Stimulated activated CD4-positive, alpha-beta T cell treated with anti-CD3 and anti-CD28 coated beads, Interleukin-1b, Interleukin-23, amount 100 ng/mL, for 24 hours (primary cell): ENCODE results near the gene ZNF208.
"Not testable (repeated sequence)": the region's sequence is repeated elsewhere in the genome, so short reads cannot be mapped to it uniquely, and the experiment has no call there.

Source experiments
- DNase-seq, 4 experiments: peaks; one replicate each; pipeline ENCODE4 v3.0.0-alpha.2; 2020; ENCODE audit warnings: low read depth in 4 of 4, low spot score in 1 of 4

Gene ZNF208

DNA sequence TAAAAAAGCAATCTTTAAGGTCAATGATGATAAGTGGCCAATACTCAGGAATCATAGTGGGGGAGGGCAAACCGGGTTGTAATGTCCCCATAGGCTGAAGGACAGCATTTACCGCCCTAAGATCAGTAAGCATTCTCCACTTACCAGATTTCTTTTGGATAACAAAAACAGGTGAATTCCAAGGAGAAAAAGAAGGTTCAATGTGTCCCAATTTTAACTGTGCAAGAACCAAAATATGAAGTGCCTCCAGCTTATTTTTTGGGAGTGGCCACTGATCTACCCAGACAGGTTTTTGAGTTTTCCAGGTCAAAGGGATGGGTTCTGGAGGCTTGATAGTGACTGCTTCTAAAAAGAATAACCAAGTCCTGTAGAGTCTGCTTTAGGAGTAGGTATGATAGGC, 125.2 kb downstream of the ZNF208 start:
- DNase-seq: not testable (repeated sequence)

DNA sequence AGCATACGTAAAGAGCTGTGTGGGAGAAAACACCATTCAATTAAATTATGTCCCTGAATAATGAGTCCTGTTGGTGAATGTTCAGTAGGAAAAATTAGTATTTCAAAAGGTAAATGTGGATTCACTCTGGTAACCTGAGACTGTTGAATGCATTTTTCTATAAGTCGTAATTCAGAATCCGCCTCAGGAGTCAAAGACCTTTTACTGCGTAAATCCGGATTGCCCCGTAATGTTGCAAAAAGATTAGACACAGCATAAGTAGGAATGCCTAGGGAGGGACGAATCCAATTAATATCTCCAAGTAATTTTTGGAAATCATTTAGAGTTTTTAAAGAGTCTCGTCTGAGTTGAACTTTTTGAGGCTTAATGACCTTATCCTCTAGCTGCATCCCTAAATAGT, 126.0 kb downstream of the ZNF208 start:
- not testable (repeated sequence) for DNase-seq

DNA sequence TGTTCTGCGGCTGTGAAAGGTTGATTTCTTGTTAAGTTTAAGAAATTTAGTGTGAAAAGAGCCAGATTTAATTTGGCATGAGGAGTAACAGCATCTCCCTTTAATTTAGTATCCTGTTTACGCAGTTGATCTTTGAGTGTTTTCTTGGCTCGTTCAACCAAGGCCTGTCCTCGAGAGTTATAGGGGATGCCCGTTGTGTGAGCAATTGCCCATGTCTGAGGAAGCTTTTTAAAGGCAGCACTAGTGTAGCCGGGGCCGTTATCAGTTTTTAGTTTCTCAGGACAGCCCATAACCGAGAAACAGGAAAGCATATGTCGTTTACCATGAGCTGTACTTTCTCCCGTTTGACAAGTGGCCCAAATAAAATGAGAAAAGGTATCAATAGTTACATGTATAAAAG, 127.2 kb downstream of the ZNF208 start:
- DNase-seq: no peak
